ENCODE measurements around the gene MYLK. TPM values are rescaled to one million over a fixed set of nuclear protein-coding genes. Genes with fewer than 3 reads are reported as not detected.
A peak's percentile ranks its signal among the peaks of the same experiment; 100 is the strongest.
"Not testable (repeated sequence)": the region's sequence is repeated elsewhere in the genome, so short reads cannot be mapped to it uniquely, and the experiment has no call there.

Gene MYLK
- total and polyA plus RNA-seq, 9 donors: 16.4 to 34.5 (median 27.0) TPM

GRCh38 chr3:123907720-123908119 is 23.6 kb upstream of the MYLK start:
- WGBS (ENCODE audit: insufficient coverage): 100% methylated on average over 1 of the region's 2 CpGs
- Histone ChIP-seq H3K27ac (ENCODE audit: low read length) (no peak overlapping the region), H3K36me3 (ENCODE audit: control insufficient read depth, insufficient read depth, low read length) (no peaks in the 10 kb centered on the region), H3K4me1 (ENCODE audit: control insufficient read depth, insufficient read depth, low read length) (no peaks in the 10 kb centered on the region), H3K4me3 (ENCODE audit: low read length) (no peak overlapping the region), H3K9me3 (replicated peaks; ENCODE audit: control insufficient read depth, low read depth, low read length) (no peaks in the 10 kb centered on the region), H3K27me3 (ENCODE audit: control insufficient read depth, insufficient read depth, low read length) (no peaks in the 10 kb centered on the region)
- no peak for DNase-seq

GRCh38 chr3:123899300-123899865 is 15.3 kb upstream of the MYLK start:
- 86% methylated on average over 5 of the region's 5 CpGs for WGBS (ENCODE audit: insufficient coverage)

GRCh38 chr3:123893012-123893411 is 8.9 kb upstream of the MYLK start:
- no peaks in the 10 kb centered on the region for H3K36me3 ChIP-seq (ENCODE audit: control insufficient read depth, insufficient read depth, low read length)
- H3K4me3 ChIP-seq (ENCODE audit: low read length): no peak overlapping the region
- H3K27ac ChIP-seq (ENCODE audit: low read length): no peak overlapping the region
- no peaks in the 10 kb centered on the region for H3K4me1 ChIP-seq (ENCODE audit: control insufficient read depth, insufficient read depth, low read length)
- no peaks in the 10 kb centered on the region for H3K27me3 ChIP-seq (ENCODE audit: control insufficient read depth, insufficient read depth, low read length)
- no CpG with 5 or more reads among the region's 1 CpG for WGBS (ENCODE audit: insufficient coverage)
- peaks cover 8% of the 10 kb centered on the region for H3K9me3 ChIP-seq (replicated peaks; ENCODE audit: control insufficient read depth, low read depth, low read length)
- DNase-seq: no peak

More at GRCh38 chr3:123899300-123899865, 15.3 kb upstream of the MYLK start:
- no peaks in the 10 kb centered on the region for H3K9me3 ChIP-seq (replicated peaks; ENCODE audit: control insufficient read depth, low read depth, low read length)
- H3K36me3 ChIP-seq (ENCODE audit: control insufficient read depth, insufficient read depth, low read length): no peaks in the 10 kb centered on the region
- H3K27me3 ChIP-seq (ENCODE audit: control insufficient read depth, insufficient read depth, low read length): no peaks in the 10 kb centered on the region
- no peak overlapping the region for H3K4me3 ChIP-seq (ENCODE audit: low read length)
- no peak for DNase-seq
- no peak overlapping the region for H3K27ac ChIP-seq (ENCODE audit: low read length)
- H3K4me1 ChIP-seq (ENCODE audit: control insufficient read depth, insufficient read depth, low read length): no peaks in the 10 kb centered on the region

GRCh38 chr3:123892195-123892594 is 8.1 kb upstream of the MYLK start:
- Histone ChIP-seq H3K27me3 (ENCODE audit: control insufficient read depth, insufficient read depth, low read length) (no peaks in the 10 kb centered on the region), H3K4me1 (ENCODE audit: control insufficient read depth, insufficient read depth, low read length) (no peaks in the 10 kb centered on the region), H3K4me3 (ENCODE audit: low read length) (no peak overlapping the region), H3K27ac (ENCODE audit: low read length) (no peak overlapping the region), H3K9me3 (replicated peaks; ENCODE audit: control insufficient read depth, low read depth, low read length) (peaks cover 8% of the 10 kb centered on the region), H3K36me3 (ENCODE audit: control insufficient read depth, insufficient read depth, low read length) (no peaks in the 10 kb centered on the region)
- 0% methylated on average over 1 of the region's 1 CpG for WGBS (ENCODE audit: insufficient coverage)
- DNase-seq: no peak

GRCh38 chr3:123890991-123891390 is 6.9 kb upstream of the MYLK start:
- H3K27ac ChIP-seq (ENCODE audit: low read length); H3K27me3 ChIP-seq (ENCODE audit: control insufficient read depth, insufficient read depth, low read length); H3K36me3 ChIP-seq (ENCODE audit: control insufficient read depth, insufficient read depth, low read length); H3K4me1 ChIP-seq (ENCODE audit: control insufficient read depth, insufficient read depth, low read length); H3K9me3 ChIP-seq (replicated peaks; ENCODE audit: control insufficient read depth, low read depth, low read length); H3K4me3 ChIP-seq (ENCODE audit: low read length); DNase-seq: not testable (repeated sequence)
- no CpG with 5 or more reads among the region's 1 CpG for WGBS (ENCODE audit: insufficient coverage)

GRCh38 chr3:123890162-123890561 is 6.0 kb upstream of the MYLK start:
- not testable (repeated sequence) for H3K4me3 ChIP-seq (ENCODE audit: low read length); DNase-seq; H3K36me3 ChIP-seq (ENCODE audit: control insufficient read depth, insufficient read depth, low read length); H3K27ac ChIP-seq (ENCODE audit: low read length); H3K4me1 ChIP-seq (ENCODE audit: control insufficient read depth, insufficient read depth, low read length); H3K27me3 ChIP-seq (ENCODE audit: control insufficient read depth, insufficient read depth, low read length); H3K9me3 ChIP-seq (replicated peaks; ENCODE audit: control insufficient read depth, low read depth, low read length)
- WGBS (ENCODE audit: insufficient coverage): no CpG with 5 or more reads among the region's 3 CpGs

- no peaks in the 10 kb centered on the region for H3K9me3 ChIP-seq (replicated peaks; ENCODE audit: control insufficient read depth, low read depth, low read length)
- no peak for DNase-seq
- no peak overlapping the region for H3K27ac ChIP-seq (ENCODE audit: low read length)
- H3K4me1 ChIP-seq (ENCODE audit: control insufficient read depth, insufficient read depth, low read length): peaks cover 10% of the 10 kb centered on the region
- H3K4me3 ChIP-seq (ENCODE audit: low read length): no peak overlapping the region
- no peaks in the 10 kb centered on the region for H3K36me3 ChIP-seq (ENCODE audit: control insufficient read depth, insufficient read depth, low read length)
- peaks cover 17% of the 10 kb centered on the region for H3K27me3 ChIP-seq (ENCODE audit: control insufficient read depth, insufficient read depth, low read length)
Observed at GRCh38 chr3:123884993-123885392, 861 bp upstream of the MYLK start.

GRCh38 chr3:123883701-123884202 is 380 bp downstream of the MYLK start:
- Histone ChIP-seq H3K9me3 (replicated peaks; ENCODE audit: control insufficient read depth, low read depth, low read length) (no peaks in the 10 kb centered on the region), H3K4me3 (ENCODE audit: low read length) (peak overlapping the region; percentile 52), H3K27ac (ENCODE audit: low read length) (no peak overlapping the region), H3K4me1 (ENCODE audit: control insufficient read depth, insufficient read depth, low read length) (peaks cover 10% of the 10 kb centered on the region), H3K36me3 (ENCODE audit: control insufficient read depth, insufficient read depth, low read length) (no peaks in the 10 kb centered on the region), H3K27me3 (ENCODE audit: control insufficient read depth, insufficient read depth, low read length) (peaks cover 17% of the 10 kb centered on the region)
- WGBS (ENCODE audit: insufficient coverage): 1% methylated on average over 22 of the region's 29 CpGs
- peak; percentile 22 for DNase-seq

- DNase-seq: no peak
- Histone ChIP-seq H3K4me3 (ENCODE audit: low read length) (peak overlapping the region; percentile 52), H3K9me3 (replicated peaks; ENCODE audit: control insufficient read depth, low read depth, low read length) (no peaks in the 10 kb centered on the region), H3K27ac (ENCODE audit: low read length) (no peak overlapping the region), H3K36me3 (ENCODE audit: control insufficient read depth, insufficient read depth, low read length) (no peaks in the 10 kb centered on the region), H3K4me1 (ENCODE audit: control insufficient read depth, insufficient read depth, low read length) (peaks cover 10% of the 10 kb centered on the region), H3K27me3 (ENCODE audit: control insufficient read depth, insufficient read depth, low read length) (peaks cover 17% of the 10 kb centered on the region)
- no CpG with 5 or more reads among the region's 4 CpGs for WGBS (ENCODE audit: insufficient coverage)
Observed at GRCh38 chr3:123883111-123883510, 1.0 kb downstream of the MYLK start.

- no peak overlapping the region for H3K4me3 ChIP-seq (ENCODE audit: low read length)
- H3K9me3 ChIP-seq (replicated peaks; ENCODE audit: control insufficient read depth, low read depth, low read length): no peaks in the 10 kb centered on the region
- 95% methylated on average over 2 of the region's 2 CpGs for WGBS (ENCODE audit: insufficient coverage)
- no peak for DNase-seq
- H3K27me3 ChIP-seq (ENCODE audit: control insufficient read depth, insufficient read depth, low read length): peaks cover 17% of the 10 kb centered on the region
- H3K4me1 ChIP-seq (ENCODE audit: control insufficient read depth, insufficient read depth, low read length): peaks cover 10% of the 10 kb centered on the region
- H3K36me3 ChIP-seq (ENCODE audit: control insufficient read depth, insufficient read depth, low read length): no peaks in the 10 kb centered on the region
- no peak overlapping the region for H3K27ac ChIP-seq (ENCODE audit: low read length)
Observed at GRCh38 chr3:123881771-123882170, 2.4 kb downstream of the MYLK start.

Measured in muscle of leg (tissue), 11 donors.